ENCODE results near the gene RCAN3. TPM values are rescaled to one million over a fixed set of nuclear protein-coding genes. Genes with fewer than 3 reads are reported as not detected.

Gene RCAN3
- total RNA-seq, 1 donor from 2014 or later, result 7.6 TPM

DNA sequence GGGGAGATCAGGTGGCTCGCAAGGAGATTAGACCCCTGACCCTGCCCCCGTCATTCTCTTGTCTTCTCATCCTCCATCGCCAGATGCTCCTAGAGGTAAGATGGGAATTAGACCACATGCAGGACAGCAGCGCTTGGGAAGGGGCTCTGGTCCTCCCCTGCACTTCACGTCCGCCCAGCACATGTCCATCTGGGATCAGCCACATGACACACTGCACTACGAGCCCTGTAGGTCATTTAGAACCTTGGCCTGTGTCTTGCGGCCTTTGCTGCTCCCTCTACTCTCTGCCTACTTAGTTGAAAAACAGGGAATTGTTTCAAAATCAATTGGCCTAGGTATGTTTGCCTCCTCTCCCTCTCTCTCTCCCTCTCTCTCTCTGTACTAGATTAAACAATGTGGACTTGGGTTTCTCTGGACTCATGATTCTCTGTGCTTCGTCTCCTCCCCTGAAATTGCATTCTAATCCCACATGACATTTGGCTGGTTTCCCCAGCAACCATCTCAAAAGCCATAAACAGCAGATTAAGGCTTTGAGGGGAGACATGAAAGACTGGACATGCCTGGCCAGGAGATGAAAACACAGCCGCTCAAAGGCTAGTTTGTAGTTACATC is 49.4 kb downstream of the RCAN3 start:
- peak; percentile 68 for DNase-seq

DNA sequence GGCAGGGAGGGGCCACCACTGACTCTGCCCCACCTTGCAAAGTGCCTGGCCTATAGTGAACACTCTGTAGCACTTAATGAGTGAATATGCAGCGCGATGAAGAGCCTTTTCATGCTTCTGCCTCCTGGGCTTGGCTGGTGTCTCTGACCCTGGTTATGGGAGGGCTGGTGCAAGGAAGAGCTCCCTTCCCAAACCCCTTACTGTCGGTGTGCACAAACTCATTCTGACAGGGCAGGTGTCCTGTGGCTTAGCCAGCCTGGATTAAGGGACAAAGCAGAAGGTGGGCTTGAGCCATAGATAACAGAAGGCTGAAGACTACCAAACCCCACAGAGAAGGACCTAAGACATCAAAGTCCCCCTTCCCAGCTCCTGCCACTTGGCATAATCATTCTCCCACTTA is 51.3 kb downstream of the RCAN3 start:
- DNase-seq, result no peak

DNA sequence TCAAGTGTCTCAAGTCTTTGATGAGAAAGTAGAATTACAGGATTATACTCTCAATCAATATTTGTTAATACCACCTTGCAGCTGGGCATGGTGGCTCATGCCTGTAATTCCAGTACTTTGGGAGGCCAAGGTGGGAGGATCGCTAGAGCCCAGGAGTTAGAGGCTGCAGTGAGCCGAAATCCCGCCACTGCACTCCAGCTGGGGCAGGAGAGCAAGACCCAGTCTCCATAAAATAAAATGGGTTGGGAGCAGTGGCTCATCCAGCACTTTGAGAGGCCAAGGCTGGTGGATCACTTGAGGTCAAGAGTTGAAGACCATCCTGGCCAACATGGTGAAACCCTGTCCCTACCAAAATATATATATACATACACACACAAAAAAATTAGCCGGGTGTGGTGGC is 52.1 kb downstream of the RCAN3 start:
- no peak for DNase-seq

DNA sequence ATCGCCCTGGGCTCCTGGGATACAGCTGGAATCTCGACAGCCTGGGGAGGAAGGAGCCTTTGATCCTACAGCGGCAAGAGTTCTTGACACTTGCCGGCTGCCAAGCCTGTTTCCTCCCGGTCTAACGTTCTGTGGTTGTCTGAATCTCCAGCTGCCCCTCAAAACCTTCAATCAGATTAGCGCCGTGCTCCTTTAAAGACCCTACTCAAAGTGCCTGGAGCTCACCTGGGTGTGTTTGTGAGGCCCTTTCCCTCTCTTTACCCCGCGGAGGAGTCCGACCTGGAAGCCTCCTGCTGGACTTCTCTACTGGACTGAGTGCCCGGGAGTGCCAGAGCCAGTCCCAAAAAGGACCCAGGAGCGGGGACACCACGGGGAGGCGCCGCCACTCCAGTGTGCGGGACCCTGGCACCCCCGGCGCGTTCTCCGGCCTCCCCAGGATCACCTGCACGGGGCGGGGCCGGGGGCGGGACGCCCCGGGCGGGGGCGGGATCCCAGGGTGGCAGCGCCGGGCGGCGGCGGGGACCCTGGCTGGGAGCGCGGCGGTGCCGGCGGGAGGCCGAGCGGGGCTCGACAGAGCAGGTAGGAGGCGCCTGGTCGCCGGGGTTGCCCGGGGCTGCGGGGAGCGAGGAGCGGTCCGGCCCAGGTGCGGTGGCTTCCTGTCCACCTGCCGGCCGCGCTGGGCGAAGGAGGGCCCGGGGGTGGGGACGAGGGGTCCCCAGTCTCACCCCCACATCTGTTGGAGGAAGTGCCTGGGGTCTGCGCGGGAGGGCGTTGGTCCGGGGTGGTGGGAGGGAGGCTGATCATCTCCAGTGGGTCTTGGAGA is 53.2 kb downstream of the RCAN3 start, which contains the start of gene NCMAP:
Gene NCMAP (plus strand): TSS at position 497 of the 823 bp plus-strand sequence. CDS start 39,344 bp downstream, outside the sequence.
- peak; percentile 21 for DNase-seq

DNA sequence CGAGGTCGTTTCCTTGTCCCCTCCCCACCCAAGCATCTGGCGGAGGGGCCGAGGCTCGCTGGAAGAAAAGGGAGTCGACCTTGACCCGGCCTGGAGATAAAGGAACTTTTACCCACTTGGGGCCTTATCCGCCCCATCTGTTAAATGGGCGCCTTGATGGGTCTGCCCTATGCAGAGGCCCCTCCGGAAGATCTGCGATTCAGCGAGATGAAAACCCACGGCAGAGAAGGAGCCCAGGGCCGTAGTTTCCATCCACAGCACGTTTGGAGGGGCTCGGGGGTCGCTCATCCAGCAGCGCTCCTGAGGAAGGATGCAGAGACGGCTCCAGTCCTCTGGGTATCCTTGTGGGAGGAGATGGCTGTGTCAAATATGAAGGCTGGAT is 53.8 kb downstream of the RCAN3 start:
- DNase-seq, result no peak

DNA sequence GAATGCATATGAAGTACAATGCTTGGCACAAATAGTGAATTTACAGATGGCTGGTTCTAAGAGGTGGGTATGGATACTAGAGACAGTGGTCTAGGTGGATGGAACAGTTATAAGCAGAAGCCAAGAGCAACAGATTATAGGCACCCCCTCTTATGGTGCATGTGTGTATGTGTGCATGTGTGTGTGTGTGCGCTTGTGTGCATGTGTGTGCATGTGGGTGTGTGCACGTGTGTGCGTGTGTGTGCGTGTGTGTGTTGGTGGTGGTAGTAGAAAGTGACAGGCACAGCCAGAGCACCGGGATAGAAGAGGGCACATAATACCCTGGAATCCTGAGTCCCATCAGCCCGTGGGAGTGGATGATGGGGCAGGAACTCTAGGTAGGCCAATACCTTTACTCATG is 54.6 kb downstream of the RCAN3 start:
- no peak for DNase-seq

DNA sequence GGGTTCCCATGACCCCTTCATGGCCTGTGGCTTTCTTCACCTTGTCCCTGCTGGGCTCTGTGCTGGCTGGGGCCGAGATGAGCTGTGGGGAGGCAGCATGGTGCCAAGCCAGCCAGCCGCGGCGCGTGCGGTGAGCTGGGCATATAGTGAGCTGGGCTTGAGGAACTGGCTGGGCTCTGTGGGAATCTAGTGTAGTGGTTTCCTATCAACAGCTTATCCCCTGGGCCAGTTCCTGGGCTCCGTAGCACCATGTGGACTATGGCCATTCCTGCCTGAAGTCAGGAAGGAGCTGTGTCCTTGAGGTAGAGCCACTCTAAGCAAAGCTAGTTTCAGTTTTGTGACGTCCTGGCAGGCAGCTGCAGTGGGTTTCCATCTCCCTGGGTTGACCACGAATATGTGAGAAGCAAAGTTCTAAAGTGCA is 55.1 kb downstream of the RCAN3 start:
- DNase-seq, result no peak

DNA sequence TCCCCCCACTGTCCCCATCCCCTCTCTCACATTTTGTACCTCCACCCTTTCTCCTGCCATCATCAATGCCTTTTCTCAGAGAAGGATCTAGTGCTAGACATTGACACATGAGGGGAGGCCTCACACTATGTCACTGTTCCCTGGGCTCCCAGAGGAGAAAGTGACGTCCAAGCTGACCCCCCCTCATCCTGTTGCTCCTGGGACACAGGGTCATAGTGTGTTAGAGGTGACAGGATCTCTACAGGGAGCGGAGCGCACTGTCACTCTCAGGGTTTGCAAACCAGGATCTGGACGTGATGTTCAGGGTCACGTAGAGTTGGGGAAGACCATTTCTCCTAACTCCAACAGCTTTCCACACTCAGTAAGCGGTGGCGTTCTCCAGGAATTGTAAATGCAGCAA is 55.8 kb downstream of the RCAN3 start:
- DNase-seq, result no peak

DNA sequence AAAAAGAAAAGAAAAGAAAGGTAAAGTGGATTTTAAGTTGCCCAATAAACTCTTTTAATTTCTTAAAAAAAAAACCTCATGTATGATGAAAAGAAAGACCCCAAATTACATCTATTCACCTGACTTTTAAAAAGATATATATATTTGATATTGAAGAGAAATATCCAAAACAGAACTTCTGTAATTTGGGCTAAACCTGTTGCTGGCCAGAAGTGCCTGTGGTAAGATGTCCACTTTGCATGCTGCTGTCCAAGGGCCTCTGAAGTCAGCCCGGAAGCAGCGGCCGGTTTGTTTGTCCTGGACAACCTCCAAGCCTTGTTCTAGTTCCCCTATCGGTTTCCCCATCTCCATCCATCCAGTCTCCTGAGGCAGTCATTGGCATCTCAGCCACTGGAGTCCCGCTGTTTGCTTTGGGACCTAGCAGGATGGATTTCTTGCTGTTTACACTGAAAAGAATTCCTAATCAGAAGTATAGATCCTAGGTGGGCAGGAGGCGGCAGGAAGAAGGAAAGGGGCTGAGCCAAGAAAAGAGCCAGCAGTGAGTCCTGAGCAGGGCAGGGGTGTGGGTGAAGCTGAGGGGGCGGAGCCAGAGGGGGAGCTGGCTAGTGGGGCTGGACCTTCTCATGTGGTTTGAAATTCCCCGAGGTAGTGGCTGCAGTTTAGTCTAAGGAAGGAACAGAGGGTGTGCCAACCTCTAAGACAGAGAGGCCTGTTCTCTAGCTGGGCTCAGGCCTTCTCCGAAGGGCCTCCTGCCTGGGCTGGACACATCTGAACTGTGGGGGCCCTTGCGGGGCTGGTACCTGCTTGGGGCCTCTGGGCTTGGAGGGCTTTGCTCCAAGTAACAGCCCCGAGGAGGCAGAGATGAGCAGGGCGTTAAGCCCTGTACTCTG is 56.5 kb downstream of the RCAN3 start:
- peak; percentile 44 for DNase-seq

DNA sequence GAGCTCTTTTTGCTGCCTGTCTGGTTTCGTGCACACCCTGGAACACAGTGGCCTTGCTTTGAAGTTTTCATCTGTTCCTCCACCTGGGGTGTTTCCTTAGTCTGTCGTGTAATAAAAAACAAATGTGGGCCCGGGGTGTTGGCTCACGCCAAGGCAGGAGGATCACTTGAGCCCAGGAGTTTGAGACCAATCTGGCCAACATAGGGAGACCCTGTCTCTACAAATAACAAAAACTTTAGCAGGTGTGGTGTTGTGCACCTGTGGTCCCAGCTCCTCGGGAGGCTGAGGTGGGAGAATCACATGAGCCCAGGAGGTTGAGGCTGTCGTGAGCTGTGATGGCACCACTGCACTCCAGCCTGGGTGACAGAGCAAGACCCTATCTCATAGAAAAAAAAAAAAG is 57.7 kb downstream of the RCAN3 start:
- DNase-seq, result no peak

DNA sequence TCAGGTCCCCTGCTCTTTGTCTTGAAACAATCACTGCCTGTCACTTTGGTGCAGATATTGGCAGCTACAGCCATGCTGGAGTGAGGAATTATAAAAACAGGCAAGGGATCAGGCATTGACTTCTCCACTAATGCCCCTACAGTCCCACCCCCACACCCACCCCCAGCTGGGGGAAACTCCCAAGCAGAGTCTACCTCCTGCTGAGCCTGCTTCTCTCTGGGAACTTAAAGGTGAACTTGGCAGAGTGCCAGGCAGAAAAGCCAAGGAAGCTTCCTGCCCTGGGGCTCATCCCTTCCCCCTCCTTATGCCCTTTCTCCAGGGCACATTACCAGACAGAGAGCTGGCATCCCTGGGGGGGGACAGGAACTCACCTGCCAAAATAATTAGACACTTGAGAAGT is 60.0 kb downstream of the RCAN3 start:
- DNase-seq, result peak; percentile 27

DNA sequence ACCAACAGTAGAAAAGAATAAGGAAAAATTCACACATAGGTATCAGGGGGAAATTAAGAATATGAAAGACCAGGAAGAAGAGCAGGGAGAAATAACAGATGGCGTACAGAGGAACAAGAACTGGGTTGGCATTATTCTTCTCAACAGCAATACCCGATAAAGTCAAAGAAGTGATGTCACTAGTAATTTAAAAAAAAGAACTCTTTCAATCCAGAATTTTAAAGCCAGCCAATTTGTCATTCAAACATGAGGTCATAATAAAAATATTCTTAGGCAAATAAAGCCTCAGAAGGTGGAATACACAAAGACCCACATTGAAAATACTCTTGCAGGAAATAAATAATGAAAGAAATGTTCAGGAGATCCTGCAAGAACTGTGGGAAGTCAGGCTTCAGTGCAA is 62.1 kb downstream of the RCAN3 start:
- peak; percentile 38 for DNase-seq

DNA sequence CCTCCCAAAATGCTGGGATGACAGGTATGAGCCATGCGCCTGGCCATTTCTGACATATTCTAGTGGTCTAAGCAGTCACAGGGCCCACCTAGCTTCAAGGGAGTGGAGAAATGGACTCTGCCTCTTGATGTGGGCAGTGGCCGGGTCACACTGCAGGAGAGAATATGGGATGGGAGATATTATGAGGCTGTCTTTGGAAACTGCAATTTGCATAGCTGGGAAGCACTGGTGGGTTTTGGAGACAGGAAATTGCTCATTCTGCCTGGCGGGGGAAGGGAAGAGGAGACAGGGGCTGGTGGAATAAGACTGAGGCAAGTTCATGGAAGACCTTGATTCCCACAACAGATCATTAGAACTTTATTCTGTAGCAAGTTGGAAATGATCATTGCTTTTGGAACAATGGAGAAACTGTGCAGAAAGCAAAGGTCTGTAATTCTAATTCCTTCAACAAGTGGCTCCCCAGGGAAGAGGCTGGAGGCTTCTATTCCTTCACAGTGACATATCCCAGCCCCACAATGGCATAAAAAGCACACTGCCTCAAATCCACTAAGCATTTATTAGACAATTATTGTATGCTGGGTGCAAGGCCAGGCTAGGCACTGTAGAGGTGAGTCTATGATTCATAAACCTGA is 63.7 kb downstream of the RCAN3 start:
- DNase-seq, result no peak

DNA sequence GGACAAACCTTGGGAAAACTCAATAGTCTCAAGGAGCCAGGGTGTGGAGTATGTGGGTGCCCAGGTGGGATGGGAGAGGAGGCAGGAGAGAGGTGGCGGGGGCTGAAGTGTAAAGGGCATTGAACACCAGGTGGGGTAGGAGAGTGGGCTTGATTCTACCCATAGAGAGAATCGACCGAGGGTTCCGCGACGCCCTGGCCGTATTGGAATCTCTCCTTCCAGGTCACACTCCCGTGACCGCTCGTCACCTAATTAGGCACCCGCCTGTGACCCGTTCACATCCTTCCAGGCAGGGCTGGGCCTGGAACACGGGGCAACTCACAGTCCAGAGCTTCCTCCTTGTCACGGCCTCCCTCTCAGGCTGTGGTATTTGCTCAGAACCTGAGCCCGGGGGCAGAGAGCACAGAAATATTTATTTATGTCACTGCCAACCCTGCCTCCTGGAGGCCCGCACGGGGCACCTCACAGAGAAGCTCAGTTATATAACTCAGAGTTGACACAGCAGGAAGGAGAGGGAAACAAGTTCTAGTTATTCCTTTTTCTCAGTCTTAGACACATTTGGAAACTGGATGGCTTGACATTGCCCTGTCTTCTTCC is 65.3 kb downstream of the RCAN3 start:
- peak; percentile 78 for DNase-seq

DNA sequence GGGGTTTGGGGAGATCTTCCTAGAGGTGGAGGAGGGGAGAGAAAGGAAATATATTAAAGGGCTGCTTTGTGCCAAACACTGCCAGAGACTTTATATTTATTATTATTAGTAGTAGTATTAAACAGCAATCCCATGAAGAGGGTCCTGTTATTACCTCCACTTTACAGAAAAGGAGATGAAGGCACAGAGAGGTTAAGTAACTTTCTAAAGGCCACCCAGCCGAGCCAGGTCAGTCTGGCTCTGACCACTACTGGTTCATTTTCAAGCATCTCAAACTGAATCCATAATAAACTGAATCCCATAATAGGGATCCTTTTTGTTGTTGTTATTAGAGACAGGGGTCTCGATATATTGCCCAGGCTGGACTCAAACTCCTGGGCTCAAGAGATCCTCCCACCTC is 65.8 kb downstream of the RCAN3 start:
- no peak for DNase-seq

DNA sequence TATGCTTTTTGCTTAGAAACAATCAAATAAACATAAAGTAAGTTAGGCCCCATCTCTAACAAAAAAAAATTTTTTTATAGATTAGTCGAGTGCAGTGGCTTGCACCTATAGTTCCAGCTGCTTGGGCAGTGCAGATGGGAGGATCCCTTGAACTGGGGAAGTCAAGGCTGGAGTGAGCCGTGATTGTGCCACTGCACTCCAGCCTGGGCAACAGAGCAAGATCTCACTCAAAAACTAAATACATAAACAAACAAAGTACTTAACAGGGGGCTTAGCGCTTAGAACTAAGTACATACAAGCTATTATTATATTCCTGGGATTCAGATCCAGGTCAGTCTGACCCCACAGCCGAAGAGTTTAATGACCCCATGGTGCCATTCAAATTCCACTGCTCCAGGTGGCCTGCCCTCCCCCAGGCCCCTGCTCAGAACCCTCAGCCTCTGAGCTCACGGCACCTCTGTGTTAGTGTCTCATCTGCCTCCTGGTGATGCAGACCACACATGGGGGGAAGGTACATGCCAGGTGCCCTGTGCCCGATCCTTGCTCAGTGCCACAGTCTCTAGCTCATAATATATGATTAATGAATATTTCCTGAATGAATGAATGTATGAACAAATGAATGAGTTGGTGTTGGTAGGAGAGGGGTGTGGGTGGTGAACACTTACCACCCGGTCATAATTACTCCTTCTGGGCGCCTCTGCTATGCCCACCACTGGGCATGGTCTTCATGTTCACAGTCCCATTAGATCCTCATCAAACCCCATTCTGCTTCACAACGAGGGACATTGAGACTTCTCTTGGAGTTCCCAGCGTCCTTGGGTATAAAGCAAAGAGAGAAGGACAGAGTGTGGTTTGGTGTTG is 67.9 kb downstream of the RCAN3 start:
- DNase-seq, result no peak

DNA sequence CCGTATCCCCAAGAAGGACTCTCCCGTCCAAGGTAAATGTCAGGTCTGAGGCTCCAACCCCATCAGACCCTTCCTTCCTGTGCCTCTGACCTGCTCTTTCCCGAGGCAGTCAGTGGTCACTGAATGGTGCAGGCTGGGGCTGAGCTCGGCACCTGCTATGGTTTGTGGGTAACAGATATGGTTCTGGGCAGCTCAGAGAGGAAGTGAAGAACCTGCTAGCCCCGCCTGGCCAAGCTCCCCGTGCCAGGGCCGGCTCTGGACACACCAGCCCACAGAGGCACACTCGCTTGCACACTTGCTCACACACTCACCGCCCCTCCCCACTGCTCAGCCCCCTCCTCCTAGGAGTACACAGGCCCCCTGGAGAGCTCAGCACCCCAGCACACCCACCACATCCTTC is 69.7 kb downstream of the RCAN3 start:
- no peak for DNase-seq

DNA sequence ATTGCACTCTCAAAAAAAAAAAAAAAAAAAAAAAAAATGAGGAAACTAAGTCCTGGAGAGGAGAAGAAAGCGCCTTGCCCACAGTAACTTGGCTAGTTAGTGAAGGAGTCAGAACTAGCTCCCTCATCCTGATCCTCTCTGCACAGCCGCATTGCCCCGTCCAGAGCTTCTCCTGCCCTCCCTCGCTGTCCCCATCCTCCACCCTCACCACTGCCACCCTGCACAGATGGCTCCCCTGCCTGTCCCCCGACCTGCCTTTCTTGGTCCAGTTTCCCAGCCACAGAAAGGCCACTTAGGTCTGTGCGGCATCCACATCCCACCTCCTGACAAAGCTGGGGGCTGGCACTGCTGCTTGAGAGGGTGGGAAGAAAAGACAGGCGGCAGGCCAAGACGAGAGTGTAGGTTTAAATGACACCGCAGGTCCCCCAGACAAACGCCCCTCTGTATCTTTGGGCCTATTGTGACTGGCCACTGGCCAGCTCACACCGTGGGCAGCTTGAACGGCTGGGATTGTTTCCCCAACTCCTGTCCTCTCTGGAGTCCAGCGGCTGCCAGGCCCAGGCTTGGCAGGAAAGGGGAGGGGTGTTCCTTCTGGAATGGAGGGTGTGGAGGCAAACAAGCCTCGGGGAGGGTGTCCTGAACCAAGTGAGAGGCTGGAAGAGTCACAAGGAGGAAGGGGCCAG is 73.4 kb downstream of the RCAN3 start:
- DNase-seq, result peak; percentile 63

DNA sequence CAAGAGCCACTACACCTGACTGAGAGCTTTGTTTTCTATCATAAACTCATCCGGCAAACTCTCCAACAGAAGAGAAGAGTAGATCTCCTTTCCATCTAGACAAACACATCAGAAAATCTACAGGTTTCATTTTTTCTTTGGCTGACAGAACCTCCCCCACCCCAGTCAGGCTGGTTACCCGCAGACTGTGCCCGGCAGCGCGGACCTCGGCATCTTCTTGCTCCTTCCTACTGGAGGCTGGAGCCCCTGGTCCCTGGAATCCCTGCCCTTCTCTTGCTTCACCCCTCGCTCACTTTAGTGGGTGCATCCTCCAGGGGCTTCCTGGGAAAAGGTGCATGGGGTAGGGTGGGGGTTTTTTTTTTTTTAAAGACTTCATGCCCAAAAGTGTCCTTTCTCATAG is 76.2 kb downstream of the RCAN3 start:
- DNase-seq, result no peak

DNA sequence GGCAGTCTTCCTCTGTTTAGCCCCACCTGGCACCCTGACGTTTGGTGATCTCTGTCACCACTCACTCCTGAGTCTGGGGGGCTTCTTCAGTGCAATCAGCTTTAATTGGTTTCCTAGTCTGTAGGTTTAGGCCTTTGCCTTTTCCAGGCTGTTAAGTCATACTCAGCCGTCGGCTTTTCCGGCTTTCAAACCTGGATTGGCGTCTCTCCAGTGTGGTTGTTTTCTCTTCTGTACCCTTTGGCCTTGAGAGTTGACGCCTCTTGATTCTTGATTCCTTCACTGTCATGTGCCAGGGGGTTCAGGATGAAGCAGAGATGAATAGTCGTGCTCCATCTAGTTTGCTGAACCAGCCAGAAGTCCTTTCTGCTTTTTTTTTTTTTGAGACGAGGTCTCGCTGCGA is 78.1 kb downstream of the RCAN3 start:
- DNase-seq, result no peak

All from tongue (tissue), 2 donors.